ENCODE measurements around the gene THSD4. TPM values are rescaled to one million over a fixed set of nuclear protein-coding genes. Genes with fewer than 3 reads are reported as not detected.

The THSD4 gene
- total RNA-seq, 2 experiments from 2014 or later = 0.08 TPM; not detected in 1

GRCh38 chr15:71747128-71748083 is 632.1 kb downstream of the THSD4 start:
- no peaks in the 10 kb centered on the region for H3K36me3 Mint-ChIP-seq (ENCODE audit: low read depth)
- ChIA-PET CTCF (no interaction called here), POLR2A (no interaction called here)
- DNase-seq = no peak
- peaks cover 8% of the 10 kb centered on the region for H3K4me1 Mint-ChIP-seq
- peaks cover 22% of the 10 kb centered on the region for H3K27me3 Mint-ChIP-seq
- H3K4me3 Mint-ChIP-seq = no peak overlapping the region
- no peak overlapping the region for H3K27ac Mint-ChIP-seq
- no peaks in the 10 kb centered on the region for H3K9me3 Mint-ChIP-seq

DNA sequence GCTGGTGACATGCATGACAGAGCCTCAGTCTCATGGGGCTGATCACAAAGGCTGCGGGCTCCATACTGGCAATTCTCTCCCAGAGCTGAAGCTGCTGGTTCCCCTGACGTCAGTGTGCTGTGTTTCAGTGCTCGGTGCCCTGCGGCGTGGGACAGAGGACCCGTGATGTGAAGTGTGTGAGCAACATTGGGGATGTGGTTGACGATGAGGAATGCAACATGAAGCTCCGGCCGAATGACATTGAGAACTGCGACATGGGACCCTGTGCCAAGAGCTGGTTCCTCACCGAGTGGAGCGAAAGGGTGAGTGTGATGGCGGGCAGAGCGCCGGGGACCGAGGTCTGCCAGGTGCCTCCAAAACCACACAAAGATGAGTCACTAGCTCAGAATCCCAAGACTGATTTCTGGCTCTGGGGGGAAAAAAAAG is 633.0 kb downstream of the THSD4 start:
- H3K27ac Mint-ChIP-seq = no peak overlapping the region
- peaks cover 22% of the 10 kb centered on the region for H3K27me3 Mint-ChIP-seq
- ChIA-PET POLR2A (no interaction called here), CTCF (no interaction called here)
- H3K4me1 Mint-ChIP-seq = peaks cover 13% of the 10 kb centered on the region
- no peaks in the 10 kb centered on the region for H3K36me3 Mint-ChIP-seq (ENCODE audit: low read depth)
- no peak overlapping the region for H3K4me3 Mint-ChIP-seq
- no peak for DNase-seq
- no peaks in the 10 kb centered on the region for H3K9me3 Mint-ChIP-seq

DNA sequence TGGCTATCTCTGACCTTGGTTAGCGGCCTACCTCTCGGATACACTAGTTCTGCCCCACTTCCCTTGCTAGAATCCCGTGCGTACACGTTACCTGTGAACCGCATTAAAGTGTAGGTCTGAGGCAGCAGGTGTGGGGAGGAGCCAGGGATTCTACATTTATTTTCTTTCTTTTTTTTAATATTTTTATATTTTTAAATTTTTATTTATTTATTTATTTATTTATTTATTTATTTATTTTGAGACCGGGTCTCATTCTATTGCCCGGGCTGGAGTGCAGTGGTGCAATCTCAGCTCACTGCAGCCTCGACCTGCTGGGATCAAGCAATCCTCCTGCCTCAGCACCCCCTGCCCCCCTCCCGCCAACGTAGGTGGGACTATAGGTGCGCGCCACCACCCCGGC is 634.2 kb downstream of the THSD4 start:
- no peak overlapping the region for H3K4me3 Mint-ChIP-seq
- no peak overlapping the region for H3K27ac Mint-ChIP-seq
- no peaks in the 10 kb centered on the region for H3K9me3 Mint-ChIP-seq
- H3K36me3 Mint-ChIP-seq (ENCODE audit: low read depth) = no peaks in the 10 kb centered on the region
- H3K27me3 Mint-ChIP-seq = peaks cover 18% of the 10 kb centered on the region
- no peak for DNase-seq
- H3K4me1 Mint-ChIP-seq = peaks cover 10% of the 10 kb centered on the region
- ChIA-PET CTCF (no interaction called here), POLR2A (no interaction called here)

GRCh38 chr15:71752128-71752527 is 636.9 kb downstream of the THSD4 start:
- Mint-ChIP-seq H3K27me3 (peaks cover 13% of the 10 kb centered on the region), H3K27ac (no peak overlapping the region), H3K4me3 (no peak overlapping the region), H3K9me3 (no peaks in the 10 kb centered on the region), H3K4me1 (peaks cover 8% of the 10 kb centered on the region), H3K36me3 (ENCODE audit: low read depth) (no peaks in the 10 kb centered on the region)
- no peak for DNase-seq
- POLR2A ChIA-PET = interaction anchor here (1.2 kb wide), 1 partner anchor 28 kb away, joined by 4 read pairs; no protein-coding TSS in a partner anchor
- CTCF ChIA-PET = interaction anchor here (0.7 to 3.8 kb wide), 8 partner anchors 8 to 404 kb away, joined by 3 to 26 read pairs (median 10); no protein-coding TSS in a partner anchor

GRCh38 chr15:71752604-71753289 is 637.5 kb downstream of the THSD4 start:
- Mint-ChIP-seq H3K27ac (no peak overlapping the region), H3K4me1 (peaks cover 8% of the 10 kb centered on the region), H3K9me3 (no peaks in the 10 kb centered on the region), H3K36me3 (ENCODE audit: low read depth) (no peaks in the 10 kb centered on the region), H3K27me3 (peaks cover 13% of the 10 kb centered on the region), H3K4me3 (no peak overlapping the region)
- ChIA-PET POLR2A (interaction anchor here (1.2 kb wide), 1 partner anchor 28 kb away, joined by 4 read pairs; no protein-coding TSS in a partner anchor), CTCF (interaction anchor here (0.7 to 3.8 kb wide), 8 partner anchors 9 to 403 kb away, joined by 3 to 26 read pairs (median 10); no protein-coding TSS in a partner anchor)
- DNase-seq = peak; percentile 38

GRCh38 chr15:71753346-71753745 is 638.1 kb downstream of the THSD4 start:
- H3K4me1 Mint-ChIP-seq = peaks cover 8% of the 10 kb centered on the region

DNA sequence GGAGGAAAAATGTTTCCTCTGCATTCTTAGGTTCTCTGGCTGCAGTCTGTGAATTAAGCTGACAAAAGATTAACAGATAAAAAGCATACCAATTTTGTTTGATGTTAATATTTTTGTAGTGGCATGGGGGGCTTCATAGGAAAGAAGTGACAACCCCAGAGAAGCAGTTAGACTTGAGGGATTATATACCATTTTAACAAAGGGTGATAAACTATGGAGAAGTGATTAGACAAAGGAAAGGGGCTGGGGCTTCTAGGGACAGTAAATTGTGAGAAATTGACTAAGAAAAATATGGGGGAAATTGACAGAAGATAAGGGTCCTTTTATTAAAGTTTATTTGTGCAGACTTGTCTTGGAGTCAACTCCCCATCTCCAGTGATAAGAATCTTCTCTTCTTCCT is 639.4 kb downstream of the THSD4 start:
- no peak for DNase-seq
- Mint-ChIP-seq H3K27ac (no peak overlapping the region), H3K4me1 (peaks cover 8% of the 10 kb centered on the region), H3K9me3 (peaks cover 2% of the 10 kb centered on the region), H3K36me3 (ENCODE audit: low read depth) (no peaks in the 10 kb centered on the region), H3K27me3 (peaks cover 12% of the 10 kb centered on the region), H3K4me3 (no peak overlapping the region)
- CTCF ChIA-PET = interaction anchor here (3.8 kb wide), 1 partner anchor 11 kb away, joined by 26 read pairs; no protein-coding TSS in a partner anchor
- POLR2A ChIA-PET = no interaction called here

More at GRCh38 chr15:71753346-71753745, 638.1 kb downstream of the THSD4 start:
- H3K36me3 Mint-ChIP-seq (ENCODE audit: low read depth) = no peaks in the 10 kb centered on the region
- H3K27me3 Mint-ChIP-seq = peaks cover 13% of the 10 kb centered on the region
- H3K4me3 Mint-ChIP-seq = no peak overlapping the region
- H3K27ac Mint-ChIP-seq = no peak overlapping the region
- no peak for DNase-seq
- CTCF ChIA-PET = interaction anchor here (1.7 to 3.8 kb wide), 4 partner anchors 10 to 49 kb away, joined by 8 to 26 read pairs (median 14); no protein-coding TSS in a partner anchor
- H3K9me3 Mint-ChIP-seq = no peaks in the 10 kb centered on the region
- POLR2A ChIA-PET = interaction anchor here (1.2 kb wide), 1 partner anchor 27 kb away, joined by 4 read pairs; no protein-coding TSS in a partner anchor

DNA sequence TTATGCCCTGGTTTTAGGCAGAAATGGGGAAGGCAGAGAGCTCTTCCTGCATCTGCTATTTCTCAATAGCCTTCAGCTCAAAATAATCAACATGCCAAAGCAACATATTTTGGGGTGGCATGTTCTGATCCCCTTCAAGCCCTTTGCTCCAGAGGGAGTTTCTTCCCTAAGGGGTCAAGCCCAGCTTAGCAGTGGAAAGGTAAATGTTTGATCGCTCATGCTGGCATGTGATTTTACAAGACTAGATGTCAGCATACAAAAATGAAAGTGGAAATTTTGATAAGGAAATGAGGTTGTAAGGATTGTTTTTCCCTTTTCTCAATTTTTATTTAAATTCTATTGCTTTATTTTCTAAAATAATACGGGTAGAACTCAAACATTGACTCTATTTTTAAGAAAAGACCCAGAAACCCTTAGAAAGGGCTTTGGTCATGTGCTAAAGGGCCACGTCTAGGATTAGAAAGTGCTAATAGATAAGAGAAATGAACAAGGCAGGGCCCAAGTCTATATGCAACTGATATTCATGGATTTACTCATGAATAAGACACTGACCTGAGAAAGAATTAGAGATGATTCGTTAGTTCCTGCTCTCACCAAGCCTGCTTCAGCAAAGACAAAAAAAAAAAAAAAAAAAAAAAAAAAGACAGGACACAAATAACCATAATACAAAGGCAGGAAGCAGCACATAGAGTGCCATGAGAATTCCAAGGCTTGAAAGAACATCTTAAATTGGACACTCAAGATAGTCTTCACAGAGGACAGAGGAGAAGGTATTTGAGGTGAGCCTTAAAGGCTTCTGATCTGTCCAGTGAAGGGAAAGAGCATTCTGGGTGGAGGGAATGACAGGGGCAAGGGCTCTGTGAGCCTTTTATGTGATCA is 640.1 kb downstream of the THSD4 start:
- Mint-ChIP-seq H3K27ac (no peak overlapping the region), H3K36me3 (ENCODE audit: low read depth) (no peaks in the 10 kb centered on the region), H3K4me1 (peaks cover 8% of the 10 kb centered on the region), H3K9me3 (peaks cover 2% of the 10 kb centered on the region), H3K4me3 (no peak overlapping the region), H3K27me3 (peaks cover 10% of the 10 kb centered on the region)
- ChIA-PET CTCF (interaction anchor here (3.8 kb wide), 1 partner anchor 12 kb away, joined by 26 read pairs; no protein-coding TSS in a partner anchor), POLR2A (no interaction called here)
- no peak for DNase-seq

DNA sequence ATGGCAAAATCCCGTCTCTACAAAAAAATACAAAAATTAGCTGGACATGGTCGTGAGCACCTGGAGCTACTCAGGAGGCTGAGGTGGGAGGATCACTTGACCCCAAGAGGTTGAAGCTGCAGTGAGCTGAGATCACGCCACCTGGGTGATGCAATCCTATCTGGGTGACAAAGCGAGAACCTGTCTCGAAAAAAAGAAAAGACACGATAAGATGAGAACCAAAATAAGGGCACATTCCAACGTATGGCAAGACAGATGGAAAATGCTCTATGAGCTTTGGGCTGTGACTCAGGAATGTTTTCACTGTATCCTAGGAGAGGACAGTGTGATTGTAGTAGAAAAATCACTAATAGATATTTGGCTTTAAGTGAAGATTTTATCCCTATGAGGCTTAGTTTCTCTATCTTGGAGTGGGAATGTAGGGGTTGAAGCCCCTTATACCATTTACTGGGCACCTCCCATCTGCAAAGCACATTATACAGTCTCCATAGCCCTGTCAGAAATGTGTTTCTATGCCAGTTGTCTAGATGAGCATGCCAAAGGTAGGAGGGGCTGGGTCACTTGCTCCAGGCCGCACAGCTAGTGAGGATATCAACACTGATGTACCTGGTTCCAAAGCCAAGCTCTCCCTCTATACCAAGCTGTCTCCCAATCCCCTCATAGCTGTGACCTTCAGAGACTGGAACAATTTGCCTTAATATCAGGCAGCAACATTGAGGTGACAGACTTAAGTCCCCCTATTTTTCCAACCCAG is 641.5 kb downstream of the THSD4 start:
- peaks cover 5% of the 10 kb centered on the region for H3K9me3 Mint-ChIP-seq
- H3K27ac Mint-ChIP-seq = no peak overlapping the region
- CTCF ChIA-PET = interaction anchor here (1.0 to 2.0 kb wide), 2 partner anchors 13 to 24 kb away, joined by 3 to 5 read pairs (median 5); no protein-coding TSS in a partner anchor
- POLR2A ChIA-PET = no interaction called here
- peaks cover 7% of the 10 kb centered on the region for H3K27me3 Mint-ChIP-seq
- H3K36me3 Mint-ChIP-seq (ENCODE audit: low read depth) = no peaks in the 10 kb centered on the region
- DNase-seq = no peak
- no peak overlapping the region for H3K4me3 Mint-ChIP-seq
- peaks cover 11% of the 10 kb centered on the region for H3K4me1 Mint-ChIP-seq

- H3K27me3 Mint-ChIP-seq = peaks cover 10% of the 10 kb centered on the region
- H3K4me1 Mint-ChIP-seq = peaks cover 5% of the 10 kb centered on the region
- no peak overlapping the region for H3K4me3 Mint-ChIP-seq
- DNase-seq = no peak
- no peaks in the 10 kb centered on the region for H3K36me3 Mint-ChIP-seq (ENCODE audit: low read depth)
- CTCF ChIA-PET = interaction anchor here (1.4 to 2.0 kb wide), 2 partner anchors 14 to 23 kb away, joined by 5 read pairs; no protein-coding TSS in a partner anchor
- peaks cover 7% of the 10 kb centered on the region for H3K9me3 Mint-ChIP-seq
- H3K27ac Mint-ChIP-seq = no peak overlapping the region
- POLR2A ChIA-PET = no interaction called here
These were observed 642.7 kb downstream of the THSD4 start for GRCh38 chr15:71757741-71758530.

DNA sequence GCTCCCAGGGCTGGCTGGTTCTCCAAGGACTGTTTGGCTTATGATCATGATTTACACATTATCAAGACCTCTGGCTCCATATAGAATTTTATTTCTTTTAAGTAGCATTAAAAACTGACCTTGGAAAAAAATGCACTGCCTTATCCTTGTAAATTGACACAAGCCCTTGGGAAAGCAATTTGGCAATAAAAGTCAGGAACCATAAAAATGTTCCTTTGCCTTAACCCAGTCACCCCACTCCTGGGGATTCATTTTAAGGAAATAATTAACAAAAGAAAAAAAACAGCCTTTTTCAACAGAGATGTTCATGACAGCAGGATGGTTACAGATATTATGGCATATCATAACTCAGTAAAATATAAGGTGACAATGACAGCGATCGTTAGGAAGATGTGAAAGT is 643.4 kb downstream of the THSD4 start:
- CTCF ChIA-PET = no interaction called here
- H3K36me3 Mint-ChIP-seq (ENCODE audit: low read depth) = no peaks in the 10 kb centered on the region

More for the DNA sequence above, 643.4 kb downstream of the THSD4 start:
- H3K4me1 Mint-ChIP-seq = peaks cover 5% of the 10 kb centered on the region
- no peak for DNase-seq
- H3K27ac Mint-ChIP-seq = no peak overlapping the region
- no peak overlapping the region for H3K4me3 Mint-ChIP-seq
- peaks cover 10% of the 10 kb centered on the region for H3K27me3 Mint-ChIP-seq
- peaks cover 7% of the 10 kb centered on the region for H3K9me3 Mint-ChIP-seq
- POLR2A ChIA-PET = no interaction called here
